SHP77 treated with DMSO at 0.1 percent for 48 hours (cell line): ENCODE results near the gene TSPAN3.

Experiments used
- DNase-seq: peaks from one replicate; lab custom pipeline; 2025; lab: John Stamatoyannopoulos, UW

TSPAN3 gene

GRCh38 chr15:77083381-77084160, 12.7 kb upstream of the TSPAN3 start:
- DNase-seq: peak; percentile 94

- DNase-seq: no peak
Observed at GRCh38 chr15:77081971-77082370, 11.1 kb upstream of the TSPAN3 start.

- DNase-seq: no peak
Observed at GRCh38 chr15:77076323-77076915, 5.5 kb upstream of the TSPAN3 start.

GRCh38 chr15:77075528-77075927, 4.6 kb upstream of the TSPAN3 start:
- DNase-seq: no peak

GRCh38 chr15:77074350-77074749, 3.4 kb upstream of the TSPAN3 start:
- no peak for DNase-seq

GRCh38 chr15:77071305-77072223, 655 bp upstream of the TSPAN3 start:
- no peak for DNase-seq

GRCh38 chr15:77070180-77070494, 772 bp downstream of the TSPAN3 start:
- DNase-seq: no peak

- DNase-seq: no peak
Observed at GRCh38 chr15:77069521-77070121, 1.3 kb downstream of the TSPAN3 start.

- no peak for DNase-seq
Observed at GRCh38 chr15:77068633-77069032, 2.3 kb downstream of the TSPAN3 start.

- DNase-seq: no peak
Observed at GRCh38 chr15:77067691-77068367, 3.1 kb downstream of the TSPAN3 start.

- DNase-seq: no peak
Observed at GRCh38 chr15:77066971-77067690, 3.8 kb downstream of the TSPAN3 start.

GRCh38 chr15:77064539-77065308, 6.2 kb downstream of the TSPAN3 start:
- no peak for DNase-seq

GRCh38 chr15:77064063-77064462, 6.8 kb downstream of the TSPAN3 start:
- DNase-seq: no peak

- DNase-seq: no peak
Observed at GRCh38 chr15:77063249-77063648, 7.7 kb downstream of the TSPAN3 start.

GRCh38 chr15:77060546-77060945, 10.4 kb downstream of the TSPAN3 start:
- DNase-seq: no peak

- DNase-seq: no peak
Observed at GRCh38 chr15:77059786-77060361, 11.0 kb downstream of the TSPAN3 start.

- DNase-seq: no peak
Observed at GRCh38 chr15:77058468-77058867, 12.4 kb downstream of the TSPAN3 start.

GRCh38 chr15:77057685-77058084, 13.2 kb downstream of the TSPAN3 start:
- no peak for DNase-seq

- DNase-seq: no peak
Observed at GRCh38 chr15:77057072-77057471, 13.8 kb downstream of the TSPAN3 start.

- no peak for DNase-seq
Observed at GRCh38 chr15:77053709-77054108, 17.2 kb downstream of the TSPAN3 start.
